Right lobe of liver (tissue), 4 donors: ENCODE measurements around the gene GNB1.
"Not testable (repeated sequence)": the region's sequence is repeated elsewhere in the genome, so short reads cannot be mapped to it uniquely, and the experiment has no call there.

ENCODE experiments used
- CTCF ChIP-seq, 4 donors: fragments of 200-600 bp in 3 of 4; fragments of 450-650 bp in 1 of 4; IDR thresholded peaks; one replicate each; pipeline versions ENCODE4 v1.5.1 to v1.8.0; 2016 to 2022; ENCODE audit warnings: antibody characterized with exemption in 4 of 4, mild to moderate bottlenecking in 2 of 4
- POLR2A ChIP-seq: fragments of 450-650 bp; IDR thresholded peaks from one replicate; pipeline ENCODE4 v1.6.1; 2017; ENCODE audit warnings: antibody characterized with exemption, mild to moderate bottlenecking
- donor health status: DM: no; HTN: no; CAD: no.
- donor health status: DM: no; HTN: no; CAD: no.
- donor health status: DM: no; HTN: yes; CAD: no.

GRCh38 chr1:1749941-1750340 is 140.9 kb downstream of the GNB1 start:
- not testable (repeated sequence) for TF ChIP-seq CTCF (IDR thresholded peaks at IDR 0.05); POLR2A
